Naive thymus-derived CD4-positive, alpha-beta T cell (primary cell): ENCODE measurements around the gene NABP2. TPM values are rescaled to one million over a fixed set of nuclear protein-coding genes. Genes with fewer than 3 reads are reported as not detected.
A peak's percentile ranks its signal among the peaks of the same experiment; 100 is the strongest.

Experiments used
- ATAC-seq: fragments of 150-1000 bp; cut with Tn5 transposase; 2 replicates; pipeline ENCODE4 v1.10.0; 2021; ENCODE audit warnings: mild to moderate bottlenecking, moderate library complexity
- CTCF ChIA-PET: fragments of 350-600 bp; sonication (Branson Sonifier 250); formaldehyde crosslinking; loops from one replicate; lab custom pipeline; 2021; ENCODE audit warnings: antibody characterized with exemption; lab: Charles Lee
- POLR2A ChIA-PET: fragments of 350-600 bp; sonication (Branson Sonifier 250); formaldehyde crosslinking; loops from one replicate; lab custom pipeline; 2021; ENCODE audit warnings: antibody characterized with exemption, inconsistent platforms; lab: Charles Lee
- DNase-seq, 9 donors: peaks; one replicate each; pipeline versions ENCODE4 v3.0.0 to v3.0.0-alpha.2; 2020 to 2022; ENCODE audit warnings: mixed read lengths in 1 of 9
- H3K27ac ChIP-seq: one replicate; pipeline ENCODE4 v1.7.0; 2013; ENCODE audit warnings: mild to moderate bottlenecking, low read depth, low read length, moderate library complexity
- H3K27me3 ChIP-seq, 2 donors: one replicate each; pipeline ENCODE4 v1.7.0; 2013; ENCODE audit warnings: low read length in 2 of 2, mild to moderate bottlenecking in 2 of 2, moderate library complexity in 2 of 2; ENCODE audit not compliant: control insufficient read depth in 2 of 2, insufficient read depth in 2 of 2
- H3K36me3 ChIP-seq, 3 experiments: 1 replicate in 2 of 3; 2 replicates in 1 of 3; pipeline ENCODE4 v1.7.0; 2013; ENCODE audit warnings: low read length in 3 of 3, mild to moderate bottlenecking in 3 of 3, moderate library complexity in 1 of 3; ENCODE audit not compliant: insufficient read depth in 3 of 3, control insufficient read depth in 2 of 3
- H3K4me1 ChIP-seq, 2 donors: one replicate each; pipeline ENCODE4 v1.7.0; 2013; ENCODE audit warnings: low read length in 2 of 2, mild to moderate bottlenecking in 2 of 2, moderate library complexity in 1 of 2; ENCODE audit not compliant: control insufficient read depth in 2 of 2, insufficient read depth in 2 of 2
- H3K4me3 ChIP-seq: 2 replicates; pipeline ENCODE4 v1.7.0; 2013; ENCODE audit warnings: mild to moderate bottlenecking, low read length
- H3K9me3 ChIP-seq, 3 experiments: 1 replicate in 2 of 3; 2 replicates in 1 of 3; pipeline ENCODE4 v1.7.0; 2013; ENCODE audit warnings: low read length in 3 of 3; ENCODE audit not compliant: control insufficient read depth in 2 of 3
- H3K27ac Mint-ChIP-seq, 9 donors: one replicate each; pipeline ENCODE4 v1.8.0; 2020 to 2022; ENCODE audit warnings: mixed read lengths in 9 of 9, mild to moderate bottlenecking in 8 of 9, moderate library complexity in 5 of 9, inconsistent platforms in 2 of 9
- H3K27me3 Mint-ChIP-seq, 5 donors: one replicate each; pipeline ENCODE4 v1.8.0; 2021 to 2022; ENCODE audit warnings: mixed read lengths in 5 of 5, mild to moderate bottlenecking in 1 of 5
- H3K36me3 Mint-ChIP-seq, 5 donors: one replicate each; pipeline ENCODE4 v1.8.0; 2020 to 2022; ENCODE audit warnings: mixed read lengths in 5 of 5, mild to moderate bottlenecking in 3 of 5, inconsistent platforms in 1 of 5
- H3K4me1 Mint-ChIP-seq, 7 donors: one replicate each; pipeline ENCODE4 v1.8.0; 2020 to 2022; ENCODE audit warnings: mixed read lengths in 7 of 7, mild to moderate bottlenecking in 3 of 7, inconsistent platforms in 1 of 7
- H3K4me3 Mint-ChIP-seq, 10 donors: one replicate each; pipeline ENCODE4 v1.8.0; 2020 to 2022; ENCODE audit warnings: mild to moderate bottlenecking in 10 of 10, mixed read lengths in 10 of 10, moderate library complexity in 6 of 10, inconsistent platforms in 2 of 10
- H3K9me3 Mint-ChIP-seq, 11 donors: one replicate each; pipeline ENCODE4 v1.8.0; 2020 to 2022; ENCODE audit warnings: mixed read lengths in 11 of 11, mild to moderate bottlenecking in 4 of 11, inconsistent platforms in 1 of 11, moderate library complexity in 1 of 11
- intact Hi-C, 2 donors: fragments of 100-400 bp; cut with micrococcal nuclease; formaldehyde crosslinking; loops; one replicate each; pipeline ENCODE4 v1.15.1; 2023
- polyA plus RNA-seq, 2 donors: library from polyadenylated mRNA; unstranded; fragments of 300-500 nt; fragmentation: Illumina TruSeq; gene quantifications; one replicate each; pipeline ENCODE4 v1.2.3, GENCODE V29; 2021
- total RNA-seq, 6 experiments: library from RNA in 5 of 6; stranded (reverse) in 5 of 6; gene quantifications; 1 replicate in 5 of 6; 2 replicates in 1 of 6; pipeline ENCODE4 v1.2.3 and lab custom pipeline; 2021 to 2026

Gene NABP2
- total and polyA plus RNA-seq, 7 experiments from 2014 or later = 1.0 to 61.2 (median 9.8) TPM

GRCh38 chr12:56234746-56235436 is 10.7 kb downstream of the NABP2 start:
- POLR2A ChIA-PET = interaction anchor here (1.3 kb wide), 1 partner anchor 13 kb away, joined by 4 read pairs; the partner anchor contains the start of gene RNF41

GRCh38 chr12:56236091-56236490 is 11.9 kb downstream of the NABP2 start:
- H3K36me3 ChIP-seq = peaks cover 0 to 35% (median under 1%) of the 10 kb centered on the region in 3 experiments
- ATAC-seq (no peak), DNase-seq (no peak)
- Mint-ChIP-seq H3K27ac (no peak overlapping the region), H3K4me1 (no peaks in the 10 kb centered on the region), H3K27me3 (no peaks in the 10 kb centered on the region), H3K36me3 (peaks cover 0 to 6% (median 0%) of the 10 kb centered on the region in 5 donors), H3K9me3 (no peaks in the 10 kb centered on the region), H3K4me3 (no peak overlapping the region)
- no peak overlapping the region for H3K27ac ChIP-seq
- ChIA-PET CTCF (interaction anchor here (1.4 kb wide), 1 partner anchor 22 kb away, joined by 3 read pairs; the partner anchor contains the start of gene ANKRD52), POLR2A (interaction anchor here (1.0 to 1.3 kb wide), 3 partner anchors 14 to 22 kb away, joined by 3 to 4 read pairs (median 3); partner anchors contain the start of genes ANKRD52 and RNF41)
- no peak overlapping the region for H3K4me3 ChIP-seq
- H3K27me3 ChIP-seq = no peaks in the 10 kb centered on the region
- no peaks in the 10 kb centered on the region for H3K4me1 ChIP-seq
- intact Hi-C loops = no loop called here
- no peaks in the 10 kb centered on the region for H3K9me3 ChIP-seq

More at GRCh38 chr12:56234746-56235436, 10.7 kb downstream of the NABP2 start:
- Histone ChIP-seq H3K9me3 (no peaks in the 10 kb centered on the region), H3K4me1 (no peaks in the 10 kb centered on the region), H3K27ac (no peak overlapping the region), H3K36me3 (peaks cover 0 to 23% (median 0%) of the 10 kb centered on the region in 3 experiments), H3K27me3 (no peaks in the 10 kb centered on the region), H3K4me3 (no peak overlapping the region)
- H3K4me1 Mint-ChIP-seq = no peaks in the 10 kb centered on the region
- no peaks in the 10 kb centered on the region for H3K36me3 Mint-ChIP-seq
- no peak overlapping the region for H3K4me3 Mint-ChIP-seq
- intact Hi-C loops = no loop called here
- no peak for ATAC-seq
- no peaks in the 10 kb centered on the region for H3K27me3 Mint-ChIP-seq
- CTCF ChIA-PET = no interaction called here
- H3K9me3 Mint-ChIP-seq = no peaks in the 10 kb centered on the region
- DNase-seq = no peak
- peak overlapping the region in 1 of 9 donors; percentile 28 for H3K27ac Mint-ChIP-seq

GRCh38 chr12:56236985-56237384 is 12.8 kb downstream of the NABP2 start:
- ChIA-PET POLR2A (interaction anchor here (1.0 kb wide), 2 partner anchors 16 to 21 kb away, joined by 3 read pairs; partner anchors contain the start of gene ANKRD52), CTCF (interaction anchor here (1.4 kb wide), 1 partner anchor 21 kb away, joined by 3 read pairs; the partner anchor contains the start of gene ANKRD52)
- H3K4me1 ChIP-seq = no peaks in the 10 kb centered on the region
- H3K27me3 ChIP-seq = no peaks in the 10 kb centered on the region
- Mint-ChIP-seq H3K4me1 (no peaks in the 10 kb centered on the region), H3K27me3 (no peaks in the 10 kb centered on the region), H3K27ac (no peak overlapping the region), H3K36me3 (peaks cover 0 to 15% (median under 1%) of the 10 kb centered on the region in 5 donors), H3K4me3 (no peak overlapping the region), H3K9me3 (no peaks in the 10 kb centered on the region)
- no peak for DNase-seq
- no peak overlapping the region for H3K27ac ChIP-seq
- intact Hi-C loops = no loop called here
- no peaks in the 10 kb centered on the region for H3K9me3 ChIP-seq
- no peak for ATAC-seq
- peaks cover 0 to 44% (median 8%) of the 10 kb centered on the region in 3 experiments for H3K36me3 ChIP-seq
- no peak overlapping the region for H3K4me3 ChIP-seq

- CTCF ChIA-PET = interaction anchor here (1.4 kb wide), 1 partner anchor 21 kb away, joined by 3 read pairs; the partner anchor contains the start of gene ANKRD52
- intact Hi-C loops = no loop called here
Observed at GRCh38 chr12:56237552-56237951, 13.4 kb downstream of the NABP2 start.

GRCh38 chr12:56241424-56242303 is 17.5 kb downstream of the NABP2 start:
- Mint-ChIP-seq H3K27me3 (no peaks in the 10 kb centered on the region), H3K4me3 (no peak overlapping the region), H3K4me1 (peaks cover 0 to 4% (median 0%) of the 10 kb centered on the region in 7 donors), H3K36me3 (peaks cover 0 to 32% (median 10%) of the 10 kb centered on the region in 5 donors), H3K27ac (peak overlapping the region in 1 of 9 donors; percentile 12), H3K9me3 (no peaks in the 10 kb centered on the region)
- Histone ChIP-seq H3K27me3 (no peaks in the 10 kb centered on the region), H3K4me3 (no peak overlapping the region), H3K27ac (no peak overlapping the region), H3K36me3 (peaks cover 0 to 90% (median 33%) of the 10 kb centered on the region in 3 experiments), H3K4me1 (no peaks in the 10 kb centered on the region), H3K9me3 (no peaks in the 10 kb centered on the region)
- ATAC-seq = no peak
- intact Hi-C loops = no loop called here
- ChIA-PET CTCF (interaction anchor here (0.6 to 1.0 kb wide), 3 partner anchors 34 to 143 kb away, joined by 3 to 7 read pairs (median 5); no protein-coding TSS in a partner anchor), POLR2A (no interaction called here)
- DNase-seq = no peak

More at GRCh38 chr12:56237552-56237951, 13.4 kb downstream of the NABP2 start:
- Histone ChIP-seq H3K9me3 (no peaks in the 10 kb centered on the region), H3K27me3 (no peaks in the 10 kb centered on the region), H3K4me3 (no peak overlapping the region), H3K27ac (no peak overlapping the region), H3K4me1 (no peaks in the 10 kb centered on the region), H3K36me3 (peaks cover 0 to 49% (median 13%) of the 10 kb centered on the region in 3 experiments)
- DNase-seq = no peak
- H3K27ac Mint-ChIP-seq = peak overlapping the region in 1 of 9 donors; percentile 43
- no peaks in the 10 kb centered on the region for H3K27me3 Mint-ChIP-seq
- H3K4me3 Mint-ChIP-seq = no peak overlapping the region
- H3K9me3 Mint-ChIP-seq = no peaks in the 10 kb centered on the region
- ATAC-seq = no peak
- peaks cover 0 to 1% (median 0%) of the 10 kb centered on the region in 7 donors for H3K4me1 Mint-ChIP-seq
- POLR2A ChIA-PET = no interaction called here
- H3K36me3 Mint-ChIP-seq = peaks cover 0 to 17% (median 4%) of the 10 kb centered on the region in 5 donors

- no peaks in the 10 kb centered on the region for H3K9me3 Mint-ChIP-seq
- H3K27ac Mint-ChIP-seq = no peak overlapping the region
- H3K36me3 Mint-ChIP-seq = peaks cover 0 to 40% (median 10%) of the 10 kb centered on the region in 5 donors
- H3K4me1 ChIP-seq = no peaks in the 10 kb centered on the region
- H3K4me1 Mint-ChIP-seq = peaks cover 0 to 4% (median 0%) of the 10 kb centered on the region in 7 donors
- no peak for ATAC-seq
- intact Hi-C loops = no loop called here
- ChIA-PET POLR2A (no interaction called here), CTCF (interaction anchor here (1.0 kb wide), 1 partner anchor 81 kb away, joined by 5 read pairs; no protein-coding TSS in a partner anchor)
- no peak for DNase-seq
- peaks cover 0 to 95% (median 42%) of the 10 kb centered on the region in 3 experiments for H3K36me3 ChIP-seq
- H3K27me3 Mint-ChIP-seq = no peaks in the 10 kb centered on the region
- no peaks in the 10 kb centered on the region for H3K27me3 ChIP-seq
- no peak overlapping the region for H3K27ac ChIP-seq
- no peak overlapping the region for H3K4me3 Mint-ChIP-seq
- H3K9me3 ChIP-seq = no peaks in the 10 kb centered on the region
- no peak overlapping the region for H3K4me3 ChIP-seq
Observed at GRCh38 chr12:56242986-56243385, 18.8 kb downstream of the NABP2 start.
